Measurements from ENCODE around the gene IL19.
"Not testable (repeated sequence)": the region's sequence is repeated elsewhere in the genome, so short reads cannot be mapped to it uniquely, and the experiment has no call there.

The IL19 gene

GRCh38 chr1:206741142-206741701, 29.4 kb upstream of the IL19 start:
- no peak for DNase-seq

GRCh38 chr1:206742719-206743383, 27.7 kb upstream of the IL19 start:
- DNase-seq: no peak

- DNase-seq: no peak
Observed at GRCh38 chr1:206744683-206745082, 25.9 kb upstream of the IL19 start.

GRCh38 chr1:206745301-206745700, 25.3 kb upstream of the IL19 start:
- DNase-seq: no peak

- DNase-seq: no peak
Observed at GRCh38 chr1:206748348-206749030, 22.1 kb upstream of the IL19 start.

GRCh38 chr1:206751891-206752290, 18.7 kb upstream of the IL19 start:
- DNase-seq: no peak

- DNase-seq: no peak
Observed at GRCh38 chr1:206752481-206752880, 18.1 kb upstream of the IL19 start.

- DNase-seq: no peak
Observed at GRCh38 chr1:206753141-206753540, 17.4 kb upstream of the IL19 start.

GRCh38 chr1:206754011-206754410, 16.6 kb upstream of the IL19 start:
- no peak for DNase-seq

GRCh38 chr1:206757524-206758266, 12.9 kb upstream of the IL19 start:
- no peak for DNase-seq

GRCh38 chr1:206760590-206760989, 10.0 kb upstream of the IL19 start:
- no peak for DNase-seq

GRCh38 chr1:206761159-206761768, 9.3 kb upstream of the IL19 start:
- DNase-seq: no peak

GRCh38 chr1:206762741-206763364, 7.7 kb upstream of the IL19 start:
- DNase-seq: not testable (repeated sequence)

- not testable (repeated sequence) for DNase-seq
Observed at GRCh38 chr1:206765771-206766170, 4.8 kb upstream of the IL19 start.

GRCh38 chr1:206766251-206766856, 4.2 kb upstream of the IL19 start:
- DNase-seq: no peak

GRCh38 chr1:206768472-206769303, 1.9 kb upstream of the IL19 start:
- DNase-seq: no peak

GRCh38 chr1:206769304-206769731, 1.3 kb upstream of the IL19 start:
- DNase-seq: no peak

GRCh38 chr1:206771338-206771692, 742 bp downstream of the IL19 start:
- DNase-seq: no peak

GRCh38 chr1:206772243-206772937, 1.8 kb downstream of the IL19 start, which contains the start of gene IL10:
Gene IL10, minus strand, starts transcription at chr1:206772494. Its CDS starts 59 bp downstream, at chr1:206772435.
- no peak for DNase-seq

GRCh38 chr1:206774093-206774492, 3.5 kb downstream of the IL19 start:
- DNase-seq: no peak

- no peak for DNase-seq
Observed at GRCh38 chr1:206776229-206776628, 5.7 kb downstream of the IL19 start.
